ENCODE data around the gene DAPK1.

GRCh38 chr9:87613265-87614111 lies 115.8 kb downstream of the DAPK1 start:
- no peak for TF ChIP-seq CTCF (IDR thresholded peaks at IDR 0.05; ENCODE audit: extremely low read depth in 1 of 2, insufficient read depth in 1 of 2, low read depth in 1 of 2, low read length in 2 of 2)
- TF ChIP-seq POLR2AphosphoS5 (IDR thresholded peaks at IDR 0.05; ENCODE audit: insufficient read depth, low read depth, low read length), result no peak
- no peak for TF ChIP-seq FOS (IDR thresholded peaks at IDR 0.05; ENCODE audit: borderline replicate concordance, insufficient read depth, low read length)
- no peak for TF ChIP-seq MAX (IDR thresholded peaks at IDR 0.05; ENCODE audit: insufficient read depth, insufficient read length)
- TF ChIP-seq GATA2 (IDR thresholded peaks at IDR 0.05; ENCODE audit: insufficient read depth, insufficient read length, low read depth, low read length), result no peak
- no peak for TF ChIP-seq POLR2A (IDR thresholded peaks at IDR 0.05; ENCODE audit: low read depth, low read length)
